AG09319 (cell line): ENCODE measurements around the gene PARVA.

Experiments used
- DNase-seq: peaks from one replicate; pipeline ENCODE4 v3.0.0-alpha.2; 2010; ENCODE audit warnings: low read depth; ENCODE audit errors: extremely low read depth
- CTCF ChIP-seq: IDR thresholded peaks from 2 replicates; pipeline ENCODE4 v1.5.1; 2011; ENCODE audit warnings: low read depth, mild to moderate bottlenecking, inconsistent platforms, low read length, moderate library complexity

PARVA gene

GRCh38 chr11:12380565-12381325, 3.4 kb downstream of the PARVA start:
- TF ChIP-seq CTCF = no peak
- DNase-seq = no peak

GRCh38 chr11:12381875-12382274, 4.5 kb downstream of the PARVA start:
- no peak for TF ChIP-seq CTCF
- DNase-seq = no peak

- TF ChIP-seq CTCF = no peak
- no peak for DNase-seq
These were observed 5.1 kb downstream of the PARVA start for GRCh38 chr11:12382451-12382850.

- no peak for DNase-seq
- TF ChIP-seq CTCF = no peak
These were observed 8.9 kb downstream of the PARVA start for GRCh38 chr11:12386309-12386708.

- no peak for TF ChIP-seq CTCF
- DNase-seq = no peak
These were observed 9.4 kb downstream of the PARVA start for GRCh38 chr11:12386745-12387144.

- DNase-seq = no peak
- TF ChIP-seq CTCF = no peak
These were observed 10.8 kb downstream of the PARVA start for GRCh38 chr11:12388173-12388572.

GRCh38 chr11:12388939-12389670, 11.7 kb downstream of the PARVA start:
- no peak for DNase-seq
- no peak for TF ChIP-seq CTCF
